HG02678 (cell line): ENCODE measurements around the gene XXYLT1.

Experiments
- ATAC-seq: cut with Tn5 transposase; IDR thresholded peaks from one replicate; pipeline ENCODE4 v1.9.1; 2021; ENCODE audit warnings: mild to moderate bottlenecking, moderate library complexity; ENCODE audit not compliant: unreplicated experiment

The XXYLT1 gene

DNA sequence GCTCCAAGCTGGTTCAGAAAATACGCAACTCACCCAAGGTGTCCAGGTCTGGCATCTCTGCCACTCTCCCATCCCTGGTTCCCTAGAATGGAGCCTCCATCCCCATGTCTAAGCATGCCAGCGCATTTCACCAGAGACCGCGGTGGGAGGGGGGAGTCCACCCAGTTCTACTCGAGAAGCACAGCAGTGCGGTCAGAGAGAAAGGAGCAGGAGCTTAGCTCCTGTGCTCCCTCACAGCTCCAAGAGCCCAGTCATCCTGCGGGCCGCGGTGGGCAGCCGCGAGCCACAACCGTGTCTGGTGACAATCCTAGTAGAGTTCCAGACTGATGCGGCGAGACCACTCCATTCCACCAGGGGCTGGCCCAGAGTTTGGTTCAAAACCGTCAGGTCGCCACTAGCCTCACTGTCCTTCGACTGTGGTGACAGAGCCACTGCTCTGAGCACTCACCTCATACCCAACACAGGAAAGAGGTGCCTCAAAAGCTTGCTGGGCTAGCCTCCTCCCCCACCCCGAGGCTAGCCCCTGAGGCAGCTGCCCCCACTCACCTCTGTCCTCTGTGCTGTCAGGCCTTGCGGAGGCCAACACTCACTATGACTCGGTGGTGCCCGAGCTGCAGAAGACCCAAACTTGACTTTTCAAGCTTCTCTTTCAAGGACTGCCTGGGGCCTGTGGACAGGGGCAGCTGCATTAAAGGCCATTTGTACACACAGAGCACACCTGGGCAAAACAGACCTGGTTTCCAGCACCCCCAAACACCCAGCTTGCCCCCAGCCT, 185.4 kb downstream of the XXYLT1 start:
- ATAC-seq: no peak

DNA sequence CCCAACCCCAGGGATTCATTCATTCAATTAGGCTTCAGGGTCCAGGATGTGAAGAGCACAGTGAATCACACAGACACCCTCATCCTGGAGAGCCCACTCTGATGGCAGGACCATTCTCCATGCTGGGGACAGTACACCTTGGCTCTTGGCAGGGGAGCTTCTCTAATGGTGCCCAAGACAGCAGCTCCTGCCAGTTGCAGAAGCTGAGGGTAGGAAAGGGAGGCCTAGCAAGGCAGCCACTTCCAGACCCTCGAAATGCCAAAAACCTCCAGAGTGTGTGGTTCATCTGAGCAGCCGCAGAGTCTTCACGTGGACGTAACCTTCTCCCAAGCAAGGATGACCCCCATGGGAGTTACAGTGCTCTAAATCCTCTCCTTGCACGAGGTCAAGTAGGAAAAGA, 186.2 kb downstream of the XXYLT1 start:
- ATAC-seq: no peak

DNA sequence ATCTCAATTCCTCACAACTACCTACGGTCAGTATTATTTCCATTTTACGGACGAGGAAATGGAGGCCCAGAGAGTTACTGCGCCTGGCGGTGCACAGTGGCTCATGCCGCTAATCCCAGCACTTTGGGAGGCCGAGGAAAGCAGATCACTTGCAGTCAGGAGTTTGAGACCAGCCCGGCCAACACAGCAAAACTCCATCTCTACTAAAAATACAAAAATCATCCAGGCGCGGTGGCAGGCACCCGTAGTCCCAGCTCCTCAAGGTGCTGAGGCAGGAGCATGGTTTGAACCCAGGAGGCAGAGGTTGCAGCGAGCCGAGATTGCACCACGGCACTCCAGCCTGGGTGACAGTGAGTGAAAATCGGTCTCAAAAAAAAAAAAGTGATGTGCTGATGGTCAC, 187.3 kb downstream of the XXYLT1 start:
- ATAC-seq: no peak

DNA sequence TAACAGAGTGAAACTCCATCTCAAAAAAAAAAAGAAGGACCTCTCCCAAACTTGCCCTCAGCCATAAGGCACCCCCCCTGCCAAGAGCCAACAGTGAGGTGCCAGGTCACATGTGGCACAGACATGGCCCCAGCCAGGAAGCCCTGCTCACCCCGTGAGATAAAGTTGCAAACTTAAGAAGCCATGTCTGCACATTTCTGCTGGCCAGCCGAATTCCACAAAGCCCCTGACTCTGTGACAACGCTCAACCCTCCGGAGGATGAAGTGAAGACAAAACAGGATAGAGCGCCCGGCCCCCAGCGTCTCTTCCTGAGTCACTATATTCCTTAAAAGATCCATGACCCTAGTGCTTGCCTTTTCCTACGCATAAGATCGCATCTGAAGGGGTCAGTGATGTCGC, 188.1 kb downstream of the XXYLT1 start:
- no peak for ATAC-seq

DNA sequence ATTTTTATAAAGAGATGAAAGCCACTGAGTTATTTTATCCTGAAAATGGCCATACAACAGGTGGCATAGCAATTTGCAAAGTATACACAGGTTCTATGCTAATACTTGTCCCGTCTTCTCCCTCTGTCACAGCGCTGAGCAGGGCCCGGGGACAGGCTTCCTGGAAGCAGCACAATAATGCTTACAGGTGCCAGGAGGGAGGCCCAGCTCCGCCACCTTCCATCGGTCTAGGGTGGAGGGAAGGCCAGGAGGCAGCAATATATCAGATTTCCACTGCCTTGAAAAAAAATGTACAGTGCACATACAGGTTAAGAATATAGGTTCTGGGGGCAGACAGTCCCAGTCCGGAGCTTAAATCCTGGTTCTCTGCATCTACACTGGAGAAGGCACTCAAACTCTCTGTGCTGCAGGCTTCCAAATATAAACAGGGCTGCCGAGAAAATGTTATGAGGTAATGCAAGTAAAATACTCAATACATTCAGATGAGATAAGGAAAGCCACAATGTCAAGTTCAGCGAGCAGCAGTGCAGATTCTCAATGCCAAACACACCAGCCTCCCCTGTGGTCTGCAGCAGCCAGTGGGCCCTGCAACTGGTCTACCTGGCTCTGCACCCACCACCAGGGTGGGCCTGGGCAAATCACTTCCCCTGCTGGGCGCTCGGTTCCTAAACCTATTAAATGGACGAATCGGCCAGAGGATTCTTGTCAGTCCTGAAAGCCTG, 189.6 kb downstream of the XXYLT1 start:
- ATAC-seq: no peak

DNA sequence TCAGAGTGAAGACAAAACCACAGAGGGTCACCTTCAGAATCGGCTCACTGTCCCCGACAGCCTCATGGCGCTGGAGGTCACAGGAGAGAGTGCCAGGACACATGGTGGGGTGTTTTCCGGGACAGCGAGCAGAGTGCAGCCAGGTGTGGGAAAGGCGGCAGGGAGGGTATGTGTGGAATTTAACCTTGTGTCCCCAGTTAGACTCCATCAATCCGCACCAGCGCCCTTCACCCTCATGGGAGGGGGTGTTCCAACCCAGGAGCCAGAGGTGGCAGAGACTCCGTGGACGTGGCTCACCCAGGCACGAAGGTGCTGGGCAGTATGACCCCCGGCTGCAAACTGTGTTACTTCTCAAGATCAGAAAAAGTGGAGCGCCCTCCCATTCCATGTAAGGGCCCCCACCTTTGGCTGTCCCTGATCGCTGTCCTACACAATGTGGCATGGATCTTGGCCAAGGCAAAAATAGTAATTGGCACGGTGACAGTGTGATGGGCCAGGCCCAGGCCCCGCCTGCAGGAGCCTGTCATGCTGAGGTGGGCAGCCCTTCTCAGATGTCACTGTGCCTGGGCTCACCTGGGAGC, 190.3 kb downstream of the XXYLT1 start:
- no peak for ATAC-seq

DNA sequence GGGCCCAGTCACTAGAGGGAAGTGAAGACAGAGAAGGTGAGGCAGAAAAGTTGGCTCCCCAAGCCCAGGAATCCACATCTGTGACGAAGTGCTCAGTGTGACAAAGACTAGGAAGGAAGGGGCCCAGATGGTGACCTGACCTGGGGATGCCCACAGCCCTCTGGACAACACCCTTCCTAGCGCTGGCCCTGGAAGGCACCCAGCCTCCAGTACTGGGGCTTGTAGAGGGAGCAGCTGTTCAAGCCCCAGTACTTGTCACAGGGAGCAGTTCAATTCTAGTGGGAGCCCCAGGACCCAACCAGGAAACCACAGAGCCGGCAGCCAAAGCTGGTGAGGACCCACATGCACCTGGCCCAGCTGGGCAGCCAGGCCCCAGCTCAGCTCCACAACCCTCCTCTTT, 190.8 kb downstream of the XXYLT1 start:
- ATAC-seq: no peak

DNA sequence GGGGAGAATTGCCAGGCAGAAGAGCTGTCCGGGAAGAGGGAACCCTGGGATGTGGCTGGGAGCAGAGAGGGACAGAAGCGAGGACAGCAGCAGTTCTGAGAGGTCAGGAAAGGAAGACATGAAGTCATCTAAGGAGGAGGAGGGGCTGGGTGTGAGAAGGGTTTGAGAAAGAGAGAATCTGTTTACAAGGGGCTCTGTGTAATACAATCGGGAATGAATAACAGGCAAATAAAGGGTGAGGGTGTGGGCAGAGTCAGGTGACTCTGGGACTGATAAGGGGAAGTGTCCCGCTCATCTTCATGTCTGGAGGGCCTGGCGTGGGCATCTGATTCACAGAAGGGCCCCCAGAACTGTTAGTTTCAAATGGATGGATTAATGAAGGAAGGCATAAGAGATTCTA, 191.3 kb downstream of the XXYLT1 start:
- ATAC-seq: no peak

DNA sequence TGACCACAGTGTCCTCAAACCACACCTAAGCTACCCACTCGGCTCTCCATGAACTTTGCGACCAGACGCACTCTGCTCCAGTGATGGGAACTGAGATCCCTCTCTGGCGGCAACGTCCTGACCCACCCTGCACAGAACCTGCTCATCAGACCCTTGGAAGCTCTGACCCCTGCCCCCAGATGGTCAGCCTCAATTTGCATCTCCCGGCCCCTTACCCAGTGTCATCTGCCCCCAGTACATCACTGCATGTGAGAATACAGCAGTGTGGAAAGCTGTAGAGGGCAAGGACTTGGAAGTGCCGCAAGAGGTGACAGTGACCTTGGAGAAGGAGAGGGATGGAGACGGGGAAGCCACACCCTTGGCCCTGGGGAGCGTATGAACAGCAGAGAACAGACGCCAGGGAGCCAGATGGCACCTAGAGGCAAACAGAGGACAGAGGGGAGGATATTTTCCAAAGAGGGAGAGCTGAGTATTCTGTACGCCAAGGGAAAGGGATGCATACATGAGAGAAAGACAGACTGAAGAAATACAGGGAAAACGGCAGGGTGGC, 192.0 kb downstream of the XXYLT1 start:
- ATAC-seq: no peak

DNA sequence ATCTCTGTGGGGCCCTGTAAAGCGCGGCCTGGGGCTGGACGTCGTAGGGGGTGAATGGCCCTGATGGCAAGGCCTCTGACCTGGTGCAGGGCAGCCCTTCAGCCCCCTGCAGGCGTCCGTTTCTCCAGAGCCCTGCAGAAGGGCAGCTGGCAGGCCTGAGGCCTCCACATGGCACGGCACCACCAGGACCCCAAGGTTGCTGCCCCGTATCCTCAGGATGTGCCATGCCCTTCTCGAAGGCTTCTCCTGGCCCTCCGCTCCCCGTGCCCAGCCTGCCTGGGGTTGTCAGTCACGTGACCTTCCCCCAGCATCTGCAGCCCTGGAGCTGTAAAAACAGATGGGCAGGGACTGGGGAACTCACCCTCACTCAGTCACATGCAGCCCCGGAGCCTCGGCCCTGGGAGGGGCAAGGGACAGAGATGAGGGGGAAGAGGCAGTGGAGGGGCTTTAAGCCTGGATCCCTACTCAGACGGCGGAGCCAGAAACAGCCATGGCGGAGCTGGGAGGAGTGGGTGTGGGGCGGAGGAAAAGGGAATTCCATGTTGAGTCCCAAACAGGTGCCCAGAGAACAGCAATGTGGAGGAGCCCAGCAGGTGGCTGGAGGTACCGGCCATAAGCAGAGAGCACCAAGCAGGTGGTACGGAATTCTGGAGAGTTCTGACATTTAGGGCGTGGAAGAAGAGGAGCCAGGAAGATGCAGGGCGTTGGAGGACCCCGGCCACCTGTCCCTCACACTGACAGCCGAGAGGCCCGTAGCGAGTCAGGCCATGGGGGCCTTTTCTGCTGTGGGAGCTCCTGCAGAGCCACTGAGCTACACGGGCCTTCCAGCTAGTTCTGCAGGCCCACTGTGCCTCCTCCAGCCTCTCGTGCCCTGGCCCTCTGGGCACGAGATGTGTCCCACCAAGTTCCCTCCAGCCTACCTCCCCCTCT, 193.1 kb downstream of the XXYLT1 start:
- ATAC-seq: no peak

DNA sequence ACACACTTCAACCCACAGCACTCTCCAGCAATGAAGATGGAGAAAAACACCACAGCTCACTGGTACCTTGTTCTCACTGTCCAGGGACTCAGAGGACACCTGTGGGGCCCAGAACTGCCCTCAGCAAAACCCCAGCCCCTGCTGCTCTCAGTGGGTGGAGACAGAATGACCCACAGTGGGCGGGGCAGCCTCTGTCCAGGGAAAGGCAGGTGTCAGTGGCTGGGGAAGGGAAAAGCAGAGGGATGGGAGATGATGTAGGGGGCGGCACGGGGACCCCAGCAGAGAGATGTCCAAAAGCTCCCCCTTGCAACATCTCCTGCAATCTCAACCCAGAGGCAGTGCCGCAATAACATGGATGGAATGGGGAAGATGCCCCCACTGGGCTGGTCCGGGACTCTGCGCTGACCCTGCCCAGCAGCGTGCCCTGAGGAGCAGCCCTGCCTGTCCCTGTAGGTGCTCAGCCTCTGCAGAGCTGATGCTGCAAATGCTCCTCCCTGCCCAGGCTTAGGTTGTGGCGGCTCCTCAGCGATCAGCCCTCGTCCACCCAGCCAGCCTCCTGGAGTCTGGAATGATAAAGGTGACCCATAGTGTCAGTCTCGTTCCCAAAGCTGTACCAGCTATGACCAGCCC, 193.9 kb downstream of the XXYLT1 start:
- ATAC-seq: no peak

DNA sequence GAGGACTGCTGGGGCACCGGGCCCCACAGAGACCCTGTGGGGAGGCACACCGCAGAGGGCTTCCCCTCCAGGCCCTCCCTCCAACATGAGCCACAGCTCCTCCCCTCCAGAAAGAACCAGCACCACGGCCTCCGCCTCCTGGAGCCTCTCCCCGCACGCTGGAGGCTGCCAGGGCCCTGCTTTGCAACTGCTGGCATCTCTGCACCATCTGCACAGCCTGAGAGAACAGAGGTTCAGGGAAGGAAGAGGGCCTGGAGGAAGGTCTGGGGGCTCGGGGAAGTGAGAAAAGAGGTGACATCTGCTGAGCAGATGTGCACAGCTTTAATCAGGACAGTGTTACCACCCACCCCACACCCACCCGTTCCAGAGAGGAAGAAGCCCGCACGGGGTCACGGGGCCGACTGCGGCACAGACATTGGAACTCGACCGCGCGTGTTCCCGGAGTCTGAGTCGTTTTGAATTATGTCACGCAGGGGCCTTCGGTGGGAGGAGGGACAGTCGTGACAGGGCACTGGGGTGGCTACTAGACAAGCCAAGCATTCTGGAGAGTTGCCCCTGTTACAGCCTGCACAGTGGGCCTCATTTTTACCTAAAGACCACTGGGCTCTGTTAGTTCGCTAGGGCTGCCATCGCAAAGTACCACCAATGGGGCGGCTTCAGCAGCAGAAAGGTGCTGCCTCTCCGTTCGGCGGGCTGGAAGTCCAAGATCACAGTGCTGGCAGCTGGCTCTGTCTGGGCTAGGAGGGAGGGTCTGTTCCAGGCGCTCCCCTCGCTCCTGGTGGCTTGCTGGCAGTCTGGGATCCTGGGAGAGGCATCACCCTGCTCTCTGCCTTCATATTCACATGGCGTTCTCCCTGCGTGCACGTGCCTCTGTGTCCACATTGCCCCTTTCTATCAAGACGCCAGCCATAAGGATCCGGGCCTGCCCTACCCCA, 194.8 kb downstream of the XXYLT1 start:
- no peak for ATAC-seq

DNA sequence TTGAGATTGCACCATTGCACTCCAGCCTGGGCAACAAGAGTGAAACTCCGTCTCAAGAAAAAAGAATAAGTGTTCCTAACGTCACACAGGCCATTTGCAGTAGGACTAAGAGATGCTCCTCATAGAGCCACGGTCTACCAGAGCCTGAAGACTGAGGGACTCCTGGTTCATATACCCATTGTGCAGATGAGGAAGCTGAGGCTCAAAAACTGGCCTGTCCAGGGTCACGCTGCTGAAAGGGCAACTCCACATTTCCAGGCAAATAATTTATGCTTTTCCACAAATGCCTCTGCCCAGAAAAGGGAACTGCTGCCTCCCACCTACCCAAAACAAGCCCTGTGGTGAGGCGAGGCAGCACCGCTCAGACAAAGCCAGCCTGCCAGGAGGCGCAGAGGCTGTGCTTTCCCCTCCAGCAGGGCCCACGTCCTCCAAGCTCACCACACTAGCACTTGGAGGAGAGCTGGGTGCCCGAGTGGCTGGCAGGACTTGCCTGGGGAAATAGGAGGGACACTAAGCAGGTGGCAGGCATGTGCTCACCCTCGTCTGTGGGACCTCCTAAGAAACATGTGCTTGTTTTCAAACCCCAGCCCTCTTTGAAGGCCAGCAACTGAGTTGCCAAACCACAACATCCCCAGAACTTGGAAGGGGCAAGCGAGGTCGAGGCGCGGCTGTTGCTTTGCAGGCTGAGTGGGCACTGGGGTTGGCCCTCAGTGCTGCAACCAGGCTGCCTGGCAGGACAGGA, 195.6 kb downstream of the XXYLT1 start:
- no peak for ATAC-seq

DNA sequence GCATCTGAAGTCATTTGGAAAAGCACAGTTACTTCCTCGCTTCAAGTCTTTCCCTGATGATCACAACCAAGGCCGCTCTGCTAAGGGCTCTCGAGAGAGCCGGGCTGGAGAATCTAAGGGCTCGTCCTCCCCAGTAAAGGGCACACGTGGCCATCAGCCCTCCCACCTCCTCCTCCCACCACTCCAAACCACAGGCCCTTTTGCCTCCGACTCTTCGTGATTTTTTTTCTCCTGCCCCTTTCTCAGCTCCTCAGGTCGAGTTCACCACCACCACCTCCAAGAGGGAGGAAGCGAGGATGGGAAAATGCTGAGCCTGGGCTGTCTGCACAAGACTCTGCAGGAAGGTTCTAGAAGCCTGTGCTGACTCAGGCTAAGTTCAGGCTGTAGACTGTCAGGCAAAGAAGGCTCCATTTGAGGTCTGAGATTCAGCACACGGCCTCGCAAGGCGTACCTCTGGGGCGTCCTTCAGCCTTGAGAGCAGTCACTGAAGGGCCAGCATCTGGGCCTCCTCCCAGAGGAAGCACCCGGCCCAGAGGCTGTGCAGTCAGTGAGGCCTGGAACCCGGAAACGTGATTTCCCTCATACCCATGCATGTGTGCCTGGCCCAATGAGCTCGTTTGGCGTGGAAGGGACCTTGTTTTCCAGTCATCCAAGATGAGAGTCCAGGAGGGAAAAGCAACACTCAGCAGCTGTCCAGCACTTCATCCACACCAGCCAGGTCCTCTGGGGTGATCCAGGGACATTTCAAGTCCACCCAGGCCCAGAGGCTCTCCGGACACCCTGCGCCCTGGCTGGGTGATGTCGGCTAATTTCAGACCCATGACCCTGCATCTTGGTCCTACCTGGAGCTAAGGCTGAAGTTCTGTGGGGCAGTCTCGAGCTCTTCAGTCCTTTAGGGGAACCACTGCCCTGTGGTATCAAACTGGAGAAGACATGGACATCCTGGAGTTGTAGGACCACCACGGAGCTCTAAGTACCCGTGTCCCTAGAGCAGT, 196.8 kb downstream of the XXYLT1 start:
- ATAC-seq: no peak

DNA sequence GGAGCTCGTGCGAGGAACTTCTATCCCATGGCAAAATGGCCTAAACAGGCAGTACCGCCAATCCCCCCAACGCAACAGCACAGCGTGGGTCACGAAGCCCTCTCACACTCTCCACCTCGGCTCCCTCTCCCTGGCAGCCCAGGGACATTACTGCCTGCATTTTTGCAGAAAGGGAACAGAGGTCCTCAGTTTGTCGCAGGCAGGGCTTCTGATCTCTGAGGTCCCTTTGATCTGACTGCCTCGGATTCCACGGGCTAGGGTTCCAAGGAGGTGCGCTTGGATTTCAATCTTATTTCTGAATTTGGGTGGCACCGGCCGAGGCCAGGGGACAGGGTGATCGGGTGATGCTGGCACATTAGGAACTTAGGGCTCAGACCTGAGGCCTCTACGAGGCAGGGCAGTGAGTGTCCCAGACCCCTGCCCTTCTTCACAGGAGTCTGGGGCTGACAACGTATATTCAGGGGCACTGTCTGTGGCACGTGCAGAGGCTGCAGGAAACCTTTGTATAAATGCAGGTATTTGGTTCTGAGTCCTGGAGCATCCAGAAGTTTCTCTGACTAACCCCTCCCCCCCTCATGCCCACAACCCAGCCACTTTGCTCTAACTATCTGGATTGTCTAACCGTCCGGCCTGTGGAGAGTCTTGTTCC, 197.9 kb downstream of the XXYLT1 start:
- no peak for ATAC-seq

DNA sequence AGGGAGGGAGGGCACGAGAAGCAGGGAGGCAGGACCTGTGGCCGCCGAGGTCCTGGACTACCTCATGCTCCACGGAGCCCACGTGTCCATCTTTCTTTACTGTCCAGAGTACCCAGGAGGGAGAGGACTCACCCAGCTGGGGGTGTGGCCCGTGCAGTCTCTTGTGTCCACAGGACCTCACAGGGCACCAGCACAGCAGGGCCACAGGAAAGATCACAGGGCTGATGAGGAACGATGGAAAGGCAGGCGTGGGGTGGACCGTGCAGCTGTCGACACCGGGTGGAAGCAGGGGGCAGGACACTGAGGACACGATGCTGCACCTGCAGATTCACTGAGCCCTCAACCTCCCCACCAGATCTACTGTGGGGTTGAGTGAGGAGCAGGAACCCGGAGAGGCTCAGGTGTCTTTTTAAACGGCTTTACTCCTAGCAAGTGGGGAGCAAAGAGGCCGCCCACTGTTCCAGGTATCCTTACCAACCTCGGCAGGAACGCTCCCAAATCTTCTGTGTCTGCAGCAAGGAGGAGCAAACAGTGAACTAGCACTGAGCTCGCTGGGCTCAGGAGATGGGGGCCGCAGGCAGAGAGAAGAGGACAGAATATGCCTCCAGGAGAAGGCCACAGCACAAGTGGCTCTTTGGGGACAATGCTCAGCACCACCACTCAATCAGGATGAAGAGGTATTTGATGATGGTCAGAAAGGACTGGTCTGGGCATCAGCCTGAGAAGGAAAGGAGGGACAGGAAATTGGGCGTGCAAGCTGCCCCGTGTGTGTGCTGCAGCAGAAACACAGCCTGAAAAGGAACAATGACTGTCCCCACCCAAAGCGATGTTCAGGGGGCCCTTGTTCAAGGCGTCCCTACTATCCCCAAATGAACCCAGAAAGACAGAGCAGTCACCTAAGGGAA, 198.8 kb downstream of the XXYLT1 start:
- ATAC-seq: no peak
